Pulmonary artery endothelial cell (primary cell): ENCODE data around the gene ST14. TPM values are rescaled to one million over a fixed set of nuclear protein-coding genes. Genes with fewer than 3 reads are reported as not detected.

Experiments used
- DNase-seq: peaks from one replicate; pipeline ENCODE4 v3.0.0-alpha.2; 2011; ENCODE audit warnings: low read depth, low spot score
- total RNA-seq: library from RNA; depleted of rRNA; stranded (reverse); fragments of >200 nt; gene quantifications from 2 replicates; pipeline ENCODE4 v1.2.3, GENCODE V29; 2014

The ST14 gene
- under 0.01 and 0.07 TPM in 2 replicates for total RNA-seq

- DNase-seq, result no peak
Measured at GRCh38 chr11:130159657-130160497, at the start of gene ST14. ST14 (plus strand) TSS chr11:130159782; CDS start chr11:130159980, 198 bp downstream.

DNA sequence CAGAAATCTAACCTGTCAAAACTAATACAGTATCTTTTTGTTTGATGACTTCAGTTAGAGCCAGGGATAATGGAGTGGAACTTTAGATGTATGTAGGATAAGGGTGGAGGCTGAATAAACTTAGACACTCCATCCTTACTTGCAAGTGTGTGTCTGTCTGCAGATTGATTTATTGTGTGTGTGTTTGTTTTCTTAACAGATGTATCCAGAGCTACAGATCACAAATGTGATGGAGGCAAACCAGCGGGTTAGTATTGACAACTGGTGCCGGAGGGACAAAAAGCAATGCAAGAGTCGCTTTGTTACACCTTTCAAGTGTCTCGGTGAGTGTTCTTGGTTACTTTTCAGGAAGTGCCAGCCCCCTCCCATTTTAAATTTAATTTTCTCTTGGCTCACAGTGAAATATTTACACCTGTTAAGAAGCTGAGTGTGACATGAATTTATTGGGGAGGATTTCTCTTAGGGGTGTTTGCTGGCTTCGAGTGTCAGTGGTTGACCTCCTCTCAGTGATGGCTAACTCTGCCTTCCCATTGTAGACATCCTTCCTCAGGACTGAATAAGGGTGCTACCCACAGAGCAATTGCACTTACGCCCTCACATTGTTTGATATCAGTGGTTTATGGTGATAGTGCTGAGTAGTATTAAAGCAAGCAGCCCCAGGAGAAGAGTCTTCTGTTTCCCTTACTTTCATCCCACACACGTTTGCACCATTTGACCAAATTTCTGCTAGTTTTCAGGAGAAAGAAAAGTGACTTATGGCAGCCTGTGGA lies 49.1 kb upstream of the ST14 start:
- DNase-seq, result no peak

DNA sequence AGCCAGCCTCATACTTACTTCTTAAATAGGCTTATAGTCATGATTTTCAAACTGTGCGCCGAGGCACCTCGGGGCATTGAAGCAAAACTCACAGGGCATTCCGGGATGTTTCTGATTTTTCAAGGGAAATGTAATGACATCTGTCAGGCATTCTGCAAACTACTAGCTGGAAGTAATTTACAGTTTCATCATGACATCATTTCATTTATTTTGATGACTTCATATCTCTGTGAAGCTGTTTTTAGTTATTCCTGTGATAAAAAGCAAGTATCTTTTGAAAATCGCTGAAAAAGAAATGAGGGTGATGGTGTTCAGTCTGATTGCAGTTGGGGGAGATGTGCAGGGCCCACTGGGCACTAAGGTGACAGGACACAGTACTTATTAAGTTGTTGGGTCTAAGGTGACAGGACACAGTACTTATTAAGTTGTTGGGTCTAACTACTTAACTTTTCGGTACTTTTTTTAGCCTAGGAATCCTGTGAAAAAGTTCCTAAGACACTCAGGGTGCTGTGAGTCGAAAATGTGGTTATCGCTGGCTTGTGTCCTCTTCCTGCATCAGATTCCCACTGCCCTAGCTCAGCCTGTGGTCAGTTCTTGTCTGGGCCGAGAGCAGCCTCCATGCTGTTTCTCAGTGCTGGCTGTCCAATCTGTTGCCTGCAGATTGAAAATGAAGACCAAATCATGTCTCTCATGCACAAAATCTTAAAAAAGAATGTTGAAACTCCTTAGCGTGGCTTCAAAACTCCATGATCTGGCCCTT lies 47.3 kb upstream of the ST14 start:
- DNase-seq, result no peak

DNA sequence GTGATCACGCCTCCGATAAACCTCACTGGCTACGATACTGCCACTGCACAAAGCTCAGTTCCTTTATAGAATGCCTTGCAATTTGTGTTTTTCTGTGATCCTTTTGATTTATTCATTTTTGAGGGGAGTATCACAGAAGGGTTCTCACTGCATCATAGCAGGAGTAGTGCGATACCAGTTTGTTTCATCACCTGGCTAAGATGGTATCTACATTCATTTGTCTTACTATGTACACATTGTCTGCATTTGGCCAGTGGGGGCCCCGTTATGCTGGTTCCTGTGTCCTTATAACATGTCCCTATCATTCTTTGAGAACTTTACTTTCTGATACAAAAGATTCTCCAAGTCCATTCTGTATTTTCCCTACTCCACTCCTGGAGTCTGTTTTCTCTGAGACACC lies 45.3 kb upstream of the ST14 start:
- DNase-seq, result no peak

- no peak for DNase-seq
Measured at GRCh38 chr11:130114726-130115125, 44.9 kb upstream of the ST14 start.

DNA sequence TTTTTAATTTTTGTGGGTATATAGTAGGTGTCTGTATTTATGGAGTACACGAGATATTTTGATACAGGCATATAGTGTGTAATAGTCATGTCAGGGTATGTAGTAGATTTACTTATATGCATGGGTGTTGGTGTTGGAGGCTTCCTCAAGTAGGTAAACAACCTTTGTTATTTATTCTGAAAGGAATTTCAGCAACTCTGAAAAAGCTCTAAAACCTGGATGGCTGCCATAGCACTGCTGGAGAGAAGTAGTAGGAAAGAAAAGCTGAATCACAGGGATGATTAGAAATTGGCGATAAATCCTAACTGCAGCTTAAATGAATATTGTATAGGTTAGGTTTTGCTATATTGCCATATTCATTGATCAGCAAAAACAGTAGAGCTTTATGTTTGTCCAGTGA lies 44.4 kb upstream of the ST14 start:
- DNase-seq, result peak; percentile 35

GRCh38 chr11:130118165-130118564 lies 41.4 kb upstream of the ST14 start:
- DNase-seq, result no peak

GRCh38 chr11:130118636-130119387 lies 40.8 kb upstream of the ST14 start:
- no peak for DNase-seq

DNA sequence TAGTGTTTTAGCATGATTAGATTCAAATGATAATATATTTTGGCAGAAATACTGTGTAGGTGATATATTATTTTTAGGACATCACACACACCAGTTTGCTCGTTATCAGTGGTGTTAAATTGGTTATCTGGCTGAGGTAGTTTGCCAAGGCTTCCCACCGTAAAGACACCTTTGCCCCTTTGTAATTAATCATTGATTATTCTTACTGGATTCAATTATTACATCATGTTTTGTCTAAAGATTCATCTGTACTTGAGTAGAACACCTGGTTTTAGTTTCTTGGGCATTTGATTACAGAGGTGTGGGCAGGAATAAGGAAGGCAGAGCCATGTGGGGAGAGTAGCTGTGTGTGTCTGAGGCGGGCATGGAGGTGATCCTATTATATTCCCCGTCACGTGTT lies 39.5 kb upstream of the ST14 start:
- no peak for DNase-seq

- no peak for DNase-seq
Measured at GRCh38 chr11:130121445-130121978, 38.1 kb upstream of the ST14 start.

GRCh38 chr11:130122141-130122575 lies 37.4 kb upstream of the ST14 start:
- DNase-seq, result peak; percentile 55

GRCh38 chr11:130123414-130124040 lies 36.1 kb upstream of the ST14 start:
- DNase-seq, result no peak

- peak; percentile 49 for DNase-seq
Measured at GRCh38 chr11:130124096-130124495, 35.5 kb upstream of the ST14 start.

DNA sequence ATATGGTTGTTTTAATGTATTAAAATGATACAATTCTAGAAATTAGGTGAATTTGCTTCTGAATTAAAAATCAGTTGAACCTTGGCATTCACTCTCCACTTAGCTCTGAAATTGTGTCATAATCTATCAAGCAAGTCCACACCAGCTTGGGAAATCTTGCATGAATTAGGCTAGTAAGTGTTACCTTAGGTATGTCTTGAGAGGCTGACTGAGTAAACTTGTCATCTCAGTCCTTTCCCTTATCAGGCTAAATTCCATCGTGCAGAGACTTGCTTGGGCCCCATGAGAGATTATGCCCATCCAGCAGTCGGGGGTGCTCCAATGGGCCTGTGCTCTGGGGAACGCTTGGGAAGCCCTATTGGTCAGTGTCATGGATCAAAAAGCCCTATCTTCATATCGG lies 33.9 kb upstream of the ST14 start:
- DNase-seq, result no peak

GRCh38 chr11:130126516-130126915 lies 33.1 kb upstream of the ST14 start:
- DNase-seq, result no peak

DNA sequence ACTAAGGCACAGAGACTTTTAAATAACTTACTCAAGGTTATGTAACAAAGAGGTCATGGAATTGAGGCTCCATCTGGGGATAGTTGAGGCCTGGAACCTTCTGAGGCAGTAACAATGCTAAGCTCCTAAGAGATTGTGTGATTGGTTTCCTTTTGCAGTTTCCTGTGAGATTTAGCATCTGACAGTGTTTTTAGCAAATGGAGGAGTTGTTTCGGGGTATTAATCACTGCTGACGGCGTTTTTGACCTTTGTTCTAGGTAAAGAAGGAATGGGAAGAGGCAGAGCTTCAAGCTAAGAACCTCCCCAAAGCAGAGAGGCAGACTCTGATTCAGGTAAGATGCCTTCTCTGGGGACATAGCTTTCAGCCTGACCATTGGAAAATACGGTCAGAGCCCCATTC lies 32.1 kb upstream of the ST14 start:
- DNase-seq, result no peak

DNA sequence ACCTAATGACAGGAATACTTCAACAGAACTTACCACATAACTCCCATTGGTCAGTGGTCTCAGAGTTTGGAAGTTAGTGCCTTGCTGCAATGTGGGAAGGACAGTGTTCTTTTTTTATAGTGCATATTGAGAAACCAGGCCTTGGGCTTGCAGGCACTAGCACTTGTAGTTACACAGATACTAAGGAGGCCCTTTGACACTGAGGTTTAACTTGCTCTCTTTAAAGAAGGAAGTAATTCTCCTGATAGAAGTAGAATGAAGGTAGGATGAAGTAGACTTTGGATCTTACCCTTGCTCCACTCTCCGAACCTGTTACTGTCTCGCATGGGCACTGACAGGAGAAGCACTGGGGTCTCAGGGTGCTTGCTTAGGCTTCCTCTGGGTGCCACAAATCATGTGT lies 31.0 kb upstream of the ST14 start:
- no peak for DNase-seq

DNA sequence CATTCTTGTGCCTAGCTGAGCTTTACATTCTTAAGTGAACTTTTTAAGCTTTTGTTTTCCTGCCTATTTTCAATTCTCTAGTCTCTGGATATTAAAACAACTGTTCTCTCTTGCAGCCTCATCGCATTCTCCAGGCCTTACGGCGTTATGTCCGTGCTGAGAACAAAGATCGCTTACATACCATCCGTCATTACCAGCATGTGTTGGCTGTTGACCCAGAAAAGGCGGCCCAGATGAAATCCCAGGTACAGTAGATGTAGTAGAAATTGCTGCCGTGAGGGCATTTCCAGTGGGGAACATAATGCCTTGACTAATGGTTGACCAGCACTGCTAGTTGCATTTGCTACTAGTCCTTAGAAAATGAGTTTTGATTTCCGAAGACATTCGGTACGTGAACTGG lies 29.7 kb upstream of the ST14 start:
- no peak for DNase-seq

- DNase-seq, result no peak
Measured at GRCh38 chr11:130131961-130132850, 27.4 kb upstream of the ST14 start.
